GM19468 (cell line): ENCODE measurements around the gene TRAF3IP1.
"Not testable (repeated sequence)": the region's sequence is repeated elsewhere in the genome, so short reads cannot be mapped to it uniquely, and the experiment has no call there.

Source experiments
- ATAC-seq: cut with Tn5 transposase; IDR thresholded peaks from one replicate; pipeline ENCODE4 v1.9.1; 2021; ENCODE audit warnings: mild to moderate bottlenecking, moderate library complexity, moderate number of reproducible peaks; ENCODE audit not compliant: unreplicated experiment; ENCODE audit errors: extremely low read depth

The TRAF3IP1 gene

GRCh38 chr2:238440331-238440730 lies 120.0 kb downstream of the TRAF3IP1 start:
- no peak for ATAC-seq

GRCh38 chr2:238440767-238441166 lies 120.4 kb downstream of the TRAF3IP1 start:
- ATAC-seq, result no peak

DNA sequence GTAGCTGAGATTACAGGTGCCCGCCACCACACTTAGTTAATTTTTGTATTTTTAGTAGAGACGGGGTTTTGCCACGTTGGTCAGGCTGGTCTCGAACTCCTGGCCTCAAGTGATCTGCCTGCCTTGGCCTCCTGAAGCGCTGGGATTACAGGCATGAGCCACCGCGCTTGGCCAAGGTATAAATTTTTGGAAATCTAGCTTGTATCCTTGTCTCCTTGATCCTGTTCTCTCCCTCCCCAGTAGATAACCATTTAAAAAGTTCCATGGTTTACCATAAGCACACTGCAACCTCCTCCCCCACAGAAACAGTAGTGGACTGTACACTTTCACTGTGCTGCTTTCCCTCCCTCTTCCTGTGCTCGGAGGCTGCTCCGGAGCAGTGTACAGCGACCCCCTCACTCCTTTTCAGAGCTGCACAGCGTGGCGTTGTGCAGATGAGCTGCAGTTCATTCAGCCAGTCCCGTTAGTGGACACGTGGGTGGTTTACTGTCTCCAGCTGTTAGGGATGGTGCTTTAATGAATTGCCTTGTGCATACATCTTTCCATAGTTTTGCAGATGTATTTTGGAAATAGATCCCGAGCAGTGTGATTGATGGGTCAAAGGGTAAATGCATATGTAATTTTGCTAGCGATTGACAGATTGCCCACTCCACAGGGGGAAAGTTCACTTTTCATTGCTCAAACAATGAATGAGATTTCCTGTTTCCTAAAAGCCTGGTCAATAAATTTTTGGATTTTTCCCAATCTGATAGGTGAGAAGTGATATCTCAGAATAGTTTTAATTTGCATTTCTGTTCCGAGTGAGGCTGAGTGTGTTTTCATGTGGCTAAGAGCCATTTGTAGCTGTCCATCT lies 121.2 kb downstream of the TRAF3IP1 start:
- no peak for ATAC-seq

GRCh38 chr2:238442257-238442656 lies 121.9 kb downstream of the TRAF3IP1 start:
- ATAC-seq, result not testable (repeated sequence)

- no peak for ATAC-seq
These were observed 123.9 kb downstream of the TRAF3IP1 start for GRCh38 chr2:238444242-238444641.

- ATAC-seq, result no peak
These were observed 125.3 kb downstream of the TRAF3IP1 start for GRCh38 chr2:238445409-238446190.

- ATAC-seq, result no peak
These were observed 126.1 kb downstream of the TRAF3IP1 start for GRCh38 chr2:238446371-238446770.

DNA sequence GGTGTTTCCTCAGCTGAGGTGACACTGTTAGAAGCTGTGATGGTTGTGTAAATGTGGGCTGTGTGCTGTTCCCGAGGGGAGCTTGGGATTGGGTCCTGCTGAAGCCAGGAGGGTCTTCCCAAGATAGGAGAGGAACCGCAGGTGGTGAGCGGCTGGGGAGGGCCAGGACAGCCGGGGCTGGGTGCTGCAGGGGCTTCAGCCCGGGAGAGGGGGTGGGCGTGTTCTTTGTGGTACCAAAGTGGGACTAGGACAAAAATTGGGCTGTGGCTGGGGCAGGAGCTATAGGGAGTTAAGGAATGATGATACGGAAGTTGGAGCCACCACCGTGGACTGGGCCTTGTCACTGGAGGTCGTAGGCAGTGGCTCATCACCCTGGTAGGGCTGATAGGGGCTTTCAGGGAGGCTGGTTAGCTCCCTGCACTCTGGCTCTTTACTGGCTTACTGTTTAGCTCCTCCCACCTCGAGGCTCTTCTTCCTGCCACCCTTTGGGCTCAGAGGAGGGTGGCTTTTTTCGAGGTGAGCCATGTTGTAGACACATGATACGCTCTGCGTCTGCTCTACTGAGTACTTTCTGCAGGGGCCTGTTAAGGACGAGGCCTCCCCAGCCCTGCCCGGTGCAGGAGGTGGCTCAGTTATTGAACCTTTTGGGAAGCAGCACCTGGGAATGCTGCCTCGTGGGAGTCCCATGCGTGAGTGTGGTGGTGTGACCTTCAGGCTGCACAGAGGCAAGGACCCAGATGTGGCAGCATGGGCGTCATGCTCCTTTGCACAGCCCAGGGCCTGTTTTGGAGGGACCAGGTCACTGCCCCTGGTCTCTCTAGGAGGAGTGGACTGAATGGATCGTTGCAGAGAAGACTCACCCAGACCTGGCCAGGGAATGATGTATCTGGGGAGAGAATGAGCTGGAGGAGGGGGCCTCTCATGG lies 128.0 kb downstream of the TRAF3IP1 start:
- no peak for ATAC-seq

GRCh38 chr2:238449241-238449640 lies 128.9 kb downstream of the TRAF3IP1 start:
- ATAC-seq, result no peak

- ATAC-seq, result no peak
These were observed 129.6 kb downstream of the TRAF3IP1 start for GRCh38 chr2:238449909-238450417.

GRCh38 chr2:238450440-238450861 lies 130.1 kb downstream of the TRAF3IP1 start:
- no peak for ATAC-seq
